ENCODE data around the gene MSL1.

The MSL1 gene

GRCh38 chr17:40176754-40177110, 55.0 kb downstream of the MSL1 start:
- H3K79me2 ChIP-seq (ENCODE audit: insufficient read depth, low read length): no peaks in the 10 kb centered on the region
- TF ChIP-seq, protein P1, sequence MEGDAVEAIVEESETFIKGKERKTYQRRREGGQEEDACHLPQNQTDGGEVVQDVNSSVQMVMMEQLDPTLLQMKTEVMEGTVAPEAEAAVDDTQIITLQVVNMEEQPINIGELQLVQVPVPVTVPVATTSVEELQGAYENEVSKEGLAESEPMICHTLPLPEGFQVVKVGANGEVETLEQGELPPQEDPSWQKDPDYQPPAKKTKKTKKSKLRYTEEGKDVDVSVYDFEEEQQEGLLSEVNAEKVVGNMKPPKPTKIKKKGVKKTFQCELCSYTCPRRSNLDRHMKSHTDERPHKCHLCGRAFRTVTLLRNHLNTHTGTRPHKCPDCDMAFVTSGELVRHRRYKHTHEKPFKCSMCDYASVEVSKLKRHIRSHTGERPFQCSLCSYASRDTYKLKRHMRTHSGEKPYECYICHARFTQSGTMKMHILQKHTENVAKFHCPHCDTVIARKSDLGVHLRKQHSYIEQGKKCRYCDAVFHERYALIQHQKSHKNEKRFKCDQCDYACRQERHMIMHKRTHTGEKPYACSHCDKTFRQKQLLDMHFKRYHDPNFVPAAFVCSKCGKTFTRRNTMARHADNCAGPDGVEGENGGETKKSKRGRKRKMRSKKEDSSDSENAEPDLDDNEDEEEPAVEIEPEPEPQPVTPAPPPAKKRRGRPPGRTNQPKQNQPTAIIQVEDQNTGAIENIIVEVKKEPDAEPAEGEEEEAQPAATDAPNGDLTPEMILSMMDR (IDR thresholded peaks at IDR 0.05; ENCODE audit: low read length): no peak
- TF ChIP-seq EZH2 (IDR thresholded peaks at IDR 0.05; ENCODE audit: borderline replicate concordance, low read length): no peak
- H3K9me2 ChIP-seq (ENCODE audit: low read depth, low read length): no peaks in the 10 kb centered on the region
- H3K9ac ChIP-seq (ENCODE audit: low read length): no peak overlapping the region
- H3K36me3 ChIP-seq (ENCODE audit: insufficient read depth, low read length): peaks cover 25% of the 10 kb centered on the region; the same call in 1 of the 2 replicates
- H3K27ac ChIP-seq (ENCODE audit: low read depth, low read length, poor library complexity, severe bottlenecking): no peak overlapping the region
- H2AFZ ChIP-seq (ENCODE audit: low read length): no peak overlapping the region
- H4K20me1 ChIP-seq (ENCODE audit: insufficient read depth, low read length): no peaks in the 10 kb centered on the region
- H3K4me2 ChIP-seq (ENCODE audit: low read length): peak overlapping the region; percentile 65; the same call in 1 of the 2 replicates
- H3K27me3 ChIP-seq (ENCODE audit: insufficient read depth, low read length): no peaks in the 10 kb centered on the region; the same call in 1 of the 2 replicates
- no peaks in the 10 kb centered on the region for H3K9me3 ChIP-seq (ENCODE audit: low read length)
- H3K4me3 ChIP-seq (ENCODE audit: low read depth, low read length, poor library complexity, severe bottlenecking): no peak overlapping the region
- no peaks in the 10 kb centered on the region for H3F3A ChIP-seq (ENCODE audit: insufficient read depth, low read length)
- peaks cover 15% of the 10 kb centered on the region for H3K4me1 ChIP-seq (ENCODE audit: insufficient read depth, low read length, severe bottlenecking)

DNA sequence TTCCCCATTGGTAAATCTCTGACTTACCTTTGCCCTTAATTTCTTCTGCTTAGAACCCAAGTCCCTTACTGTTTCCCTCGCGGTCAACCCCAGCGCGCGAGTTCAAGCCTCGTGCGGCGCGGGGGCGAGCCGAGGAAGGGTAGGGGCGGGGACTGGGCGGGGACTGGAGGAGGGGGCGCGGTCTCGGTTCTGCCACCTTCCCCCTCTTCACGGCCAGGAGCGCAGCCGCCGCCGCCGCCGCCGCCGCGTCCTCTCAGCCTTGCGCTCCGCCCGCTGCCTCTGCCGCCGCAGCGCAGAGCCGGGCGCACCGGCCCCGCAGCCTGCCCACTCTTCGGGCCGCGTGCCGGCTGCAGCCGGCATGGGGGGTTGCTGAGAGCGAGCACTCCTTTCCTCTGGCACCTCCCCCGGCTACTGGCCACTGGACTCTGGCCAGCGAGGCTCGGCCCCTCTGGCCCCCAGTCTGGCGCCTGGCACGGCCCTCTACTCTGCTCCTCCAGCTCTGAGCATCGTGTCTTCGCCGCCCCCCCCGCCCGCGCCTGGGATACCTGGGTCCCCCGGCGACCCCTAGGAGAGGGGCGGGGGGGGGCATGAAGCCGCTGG, 55.6 kb downstream of the MSL1 start, which contains the start of gene RAPGEFL1:
Gene RAPGEFL1 (plus strand): TSS at position 196 of the 600 bp plus-strand sequence. CDS start 392 bp downstream, at position 588.
- Histone ChIP-seq H3K4me2 (ENCODE audit: low read length) (peak within 1 kb of the TSS; percentile 65), H3F3A (ENCODE audit: insufficient read depth, low read length) (no peaks in the 10 kb centered on the region), H3K4me3 (ENCODE audit: low read depth, low read length, poor library complexity, severe bottlenecking) (peak within 1 kb of the TSS; percentile 51), H4K20me1 (ENCODE audit: insufficient read depth, low read length) (no peaks in the 10 kb centered on the region), H3K9me3 (ENCODE audit: low read length) (no peaks in the 10 kb centered on the region), H3K27ac (ENCODE audit: low read depth, low read length, poor library complexity, severe bottlenecking) (no peak within 1 kb of the TSS), H3K9me2 (ENCODE audit: low read depth, low read length) (no peaks in the 10 kb centered on the region), H3K36me3 (ENCODE audit: insufficient read depth, low read length) (peaks cover 18% of the 10 kb centered on the region; the same call in 1 of the 2 replicates), H3K9ac (ENCODE audit: low read length) (peak within 1 kb of the TSS; percentile 35; the same call in 1 of the 2 replicates), H3K4me1 (ENCODE audit: insufficient read depth, low read length, severe bottlenecking) (peaks cover 15% of the 10 kb centered on the region), H3K79me2 (ENCODE audit: insufficient read depth, low read length) (no peaks in the 10 kb centered on the region), H3K27me3 (ENCODE audit: insufficient read depth, low read length) (no peaks in the 10 kb centered on the region; the same call in 1 of the 2 replicates), H2AFZ (ENCODE audit: low read length) (no peak within 1 kb of the TSS)
- TF ChIP-seq, protein P1 (IDR thresholded peaks at IDR 0.05; ENCODE audit: low read length): no peak
- no peak for TF ChIP-seq EZH2 (IDR thresholded peaks at IDR 0.05; ENCODE audit: borderline replicate concordance, low read length)

GRCh38 chr17:40178021-40178601, 56.3 kb downstream of the MSL1 start:
- peaks cover 13% of the 10 kb centered on the region; the same call in 1 of the 2 replicates for H3K36me3 ChIP-seq (ENCODE audit: insufficient read depth, low read length)
- no peaks in the 10 kb centered on the region; the same call in 1 of the 2 replicates for H3K27me3 ChIP-seq (ENCODE audit: insufficient read depth, low read length)
- H3K9me3 ChIP-seq (ENCODE audit: low read length): no peaks in the 10 kb centered on the region
- peaks cover 15% of the 10 kb centered on the region for H3K4me1 ChIP-seq (ENCODE audit: insufficient read depth, low read length, severe bottlenecking)
- TF ChIP-seq, protein P1 (IDR thresholded peaks at IDR 0.05; ENCODE audit: low read length): peak; percentile 17
- TF ChIP-seq EZH2 (IDR thresholded peaks at IDR 0.05; ENCODE audit: borderline replicate concordance, low read length): no peak
- no peaks in the 10 kb centered on the region for H4K20me1 ChIP-seq (ENCODE audit: insufficient read depth, low read length)
- H3K4me3 ChIP-seq (ENCODE audit: low read depth, low read length, poor library complexity, severe bottlenecking): peak overlapping the region; percentile 51
- no peaks in the 10 kb centered on the region for H3K79me2 ChIP-seq (ENCODE audit: insufficient read depth, low read length)
- H3K4me2 ChIP-seq (ENCODE audit: low read length): peak overlapping the region; percentile 65; the same call in 1 of the 2 replicates
- H2AFZ ChIP-seq (ENCODE audit: low read length): no peak overlapping the region
- H3K9ac ChIP-seq (ENCODE audit: low read length): no peak overlapping the region; the same call in 1 of the 2 replicates
- H3K27ac ChIP-seq (ENCODE audit: low read depth, low read length, poor library complexity, severe bottlenecking): no peak overlapping the region
- no peaks in the 10 kb centered on the region for H3F3A ChIP-seq (ENCODE audit: insufficient read depth, low read length)
- H3K9me2 ChIP-seq (ENCODE audit: low read depth, low read length): no peaks in the 10 kb centered on the region
